A673 (cell line): ENCODE results near the gene CLDN7. TPM values are rescaled to one million over a fixed set of nuclear protein-coding genes. Genes with fewer than 3 reads are reported as not detected.

Experiments used
- BruUV-seq: library from RNA; stranded (reverse); fragments of 400-500 nt; replicated peaks from 2 replicates; lab custom pipeline; 2021; lab: Mats Ljungman, UMichigan
- CTCF ChIA-PET: fragments of 300-600 bp; sonication (Branson Sonifier 250); formaldehyde crosslinking; loops from one replicate; lab custom pipeline; 2022; ENCODE audit warnings: antibody characterized with exemption; lab: Charles Lee
- POLR2A ChIA-PET: fragments of 300-600 bp; sonication (Branson Sonifier 250); formaldehyde crosslinking; loops from one replicate; lab custom pipeline; 2022; ENCODE audit warnings: antibody characterized with exemption; ENCODE audit not compliant: low non-redundant PET; lab: Charles Lee
- DNase-seq: peaks from one replicate; pipeline ENCODE4 v3.0.0-alpha.2; 2015; ENCODE audit warnings: low spot score
- H3K27ac ChIP-seq: fragments of 200-600 bp; sonication (generic); 2 replicates; pipeline ENCODE4 v1.5.1; 2016; ENCODE audit warnings: mixed run types, low read depth, mild to moderate bottlenecking, mixed read lengths, antibody characterized with exemption, low read length; ENCODE audit not compliant: poor library complexity, severe bottlenecking
- H3K27me3 ChIP-seq: fragments of 200-600 bp; sonication (generic); replicated peaks from 2 replicates; pipeline ENCODE4 v1.6.1; 2017; ENCODE audit warnings: mixed run types, low read depth, mild to moderate bottlenecking, mixed read lengths, antibody characterized with exemption, low read length; ENCODE audit not compliant: insufficient read depth, poor library complexity
- H3K36me3 ChIP-seq: fragments of 200-600 bp; sonication (generic); 2 replicates; pipeline ENCODE4 v1.6.1; 2016; ENCODE audit warnings: mixed run types, mild to moderate bottlenecking, mixed read lengths, antibody characterized with exemption, low read length; ENCODE audit not compliant: insufficient read depth, poor library complexity, severe bottlenecking
- H3K4me1 ChIP-seq: fragments of 200-600 bp; sonication (generic); 2 replicates; pipeline ENCODE4 v1.6.1; 2017; ENCODE audit warnings: mixed run types, mild to moderate bottlenecking, mixed read lengths, antibody characterized with exemption, low read length; ENCODE audit not compliant: insufficient read depth, poor library complexity, severe bottlenecking
- H3K4me3 ChIP-seq: fragments of 200-600 bp; sonication (generic); 2 replicates; pipeline ENCODE4 v1.5.1; 2016; ENCODE audit warnings: low read depth, mixed run types, mild to moderate bottlenecking, mixed read lengths, low read length; ENCODE audit not compliant: poor library complexity, severe bottlenecking
- H3K9me3 ChIP-seq: fragments of 200-600 bp; sonication (generic); 2 replicates; pipeline ENCODE4 v1.6.1; 2016; ENCODE audit warnings: mixed run types, low read depth, mild to moderate bottlenecking, mixed read lengths, antibody characterized with exemption, low read length; ENCODE audit not compliant: poor library complexity, severe bottlenecking
- EZH2 ChIP-seq: fragments of 200-600 bp; sonication (generic); IDR thresholded peaks from 2 replicates; pipeline ENCODE4 v1.6.1; 2017; ENCODE audit warnings: borderline replicate concordance, low read depth, mild to moderate bottlenecking, mixed read lengths, antibody characterized with exemption, low read length; ENCODE audit not compliant: poor library complexity, severe bottlenecking
- intact Hi-C: fragments of 100-400 bp; cut with micrococcal nuclease; formaldehyde crosslinking; loops from one replicate; pipeline ENCODE4 v1.10.0; 2022; ENCODE audit not compliant: unreplicated experiment
- total RNA-seq: library from RNA; stranded (reverse); gene quantifications from 2 replicates; pipeline ENCODE4 v1.2.3, GENCODE V29; 2021
- TF ChIP-seq, protein P1 (sequence below): fragments of 300-800, 200-600 bp; sonication (generic); conservative IDR thresholded peaks from 2 replicates; pipeline ENCODE4 v1.5.1; 2017; ENCODE audit warnings: low read depth, mild to moderate bottlenecking, antibody characterized with exemption, low read length, moderate library complexity, mixed read lengths

CLDN7 gene
- total RNA-seq, 1 experiment from 2014 or later = not detected

- TF ChIP-seq EZH2 = no peak
- TF ChIP-seq, protein P1, sequence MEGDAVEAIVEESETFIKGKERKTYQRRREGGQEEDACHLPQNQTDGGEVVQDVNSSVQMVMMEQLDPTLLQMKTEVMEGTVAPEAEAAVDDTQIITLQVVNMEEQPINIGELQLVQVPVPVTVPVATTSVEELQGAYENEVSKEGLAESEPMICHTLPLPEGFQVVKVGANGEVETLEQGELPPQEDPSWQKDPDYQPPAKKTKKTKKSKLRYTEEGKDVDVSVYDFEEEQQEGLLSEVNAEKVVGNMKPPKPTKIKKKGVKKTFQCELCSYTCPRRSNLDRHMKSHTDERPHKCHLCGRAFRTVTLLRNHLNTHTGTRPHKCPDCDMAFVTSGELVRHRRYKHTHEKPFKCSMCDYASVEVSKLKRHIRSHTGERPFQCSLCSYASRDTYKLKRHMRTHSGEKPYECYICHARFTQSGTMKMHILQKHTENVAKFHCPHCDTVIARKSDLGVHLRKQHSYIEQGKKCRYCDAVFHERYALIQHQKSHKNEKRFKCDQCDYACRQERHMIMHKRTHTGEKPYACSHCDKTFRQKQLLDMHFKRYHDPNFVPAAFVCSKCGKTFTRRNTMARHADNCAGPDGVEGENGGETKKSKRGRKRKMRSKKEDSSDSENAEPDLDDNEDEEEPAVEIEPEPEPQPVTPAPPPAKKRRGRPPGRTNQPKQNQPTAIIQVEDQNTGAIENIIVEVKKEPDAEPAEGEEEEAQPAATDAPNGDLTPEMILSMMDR = no peak
- no TSS peak for BruUV-seq
- Histone ChIP-seq H3K4me3 (peak overlapping the region; percentile 96), H3K27ac (peak overlapping the region; percentile 95), H3K4me1 (peaks cover 44% of the 10 kb centered on the region), H3K9me3 (no peaks in the 10 kb centered on the region), H3K27me3 (no peaks in the 10 kb centered on the region), H3K36me3 (peaks cover 39% of the 10 kb centered on the region)
- intact Hi-C loops = no loop called here
- CTCF ChIA-PET = interaction anchor here (1.0 kb wide), 1 partner anchor 16 kb away, joined by 3 read pairs; no protein-coding TSS in a partner anchor
- POLR2A ChIA-PET = interaction anchor here (0.5 kb wide), 1 partner anchor 332 kb away, joined by 4 read pairs; no protein-coding TSS in a partner anchor
- DNase-seq = no peak
Measured at GRCh38 chr17:7236808-7237207, 25.5 kb downstream of the CLDN7 start.

GRCh38 chr17:7235693-7236665, 26.3 kb downstream of the CLDN7 start:
- Histone ChIP-seq H3K4me1 (peaks cover 38% of the 10 kb centered on the region), H3K9me3 (no peaks in the 10 kb centered on the region), H3K27ac (no peak overlapping the region), H3K4me3 (no peak overlapping the region), H3K27me3 (no peaks in the 10 kb centered on the region), H3K36me3 (peaks cover 36% of the 10 kb centered on the region)
- intact Hi-C loops = no loop called here
- TF ChIP-seq, protein P1 = no peak
- TF ChIP-seq EZH2 = no peak
- POLR2A ChIA-PET = no interaction called here
- CTCF ChIA-PET = interaction anchor here (1.0 kb wide), 1 partner anchor 15 kb away, joined by 3 read pairs; no protein-coding TSS in a partner anchor
- no peak for DNase-seq
- BruUV-seq = no TSS peak

DNA sequence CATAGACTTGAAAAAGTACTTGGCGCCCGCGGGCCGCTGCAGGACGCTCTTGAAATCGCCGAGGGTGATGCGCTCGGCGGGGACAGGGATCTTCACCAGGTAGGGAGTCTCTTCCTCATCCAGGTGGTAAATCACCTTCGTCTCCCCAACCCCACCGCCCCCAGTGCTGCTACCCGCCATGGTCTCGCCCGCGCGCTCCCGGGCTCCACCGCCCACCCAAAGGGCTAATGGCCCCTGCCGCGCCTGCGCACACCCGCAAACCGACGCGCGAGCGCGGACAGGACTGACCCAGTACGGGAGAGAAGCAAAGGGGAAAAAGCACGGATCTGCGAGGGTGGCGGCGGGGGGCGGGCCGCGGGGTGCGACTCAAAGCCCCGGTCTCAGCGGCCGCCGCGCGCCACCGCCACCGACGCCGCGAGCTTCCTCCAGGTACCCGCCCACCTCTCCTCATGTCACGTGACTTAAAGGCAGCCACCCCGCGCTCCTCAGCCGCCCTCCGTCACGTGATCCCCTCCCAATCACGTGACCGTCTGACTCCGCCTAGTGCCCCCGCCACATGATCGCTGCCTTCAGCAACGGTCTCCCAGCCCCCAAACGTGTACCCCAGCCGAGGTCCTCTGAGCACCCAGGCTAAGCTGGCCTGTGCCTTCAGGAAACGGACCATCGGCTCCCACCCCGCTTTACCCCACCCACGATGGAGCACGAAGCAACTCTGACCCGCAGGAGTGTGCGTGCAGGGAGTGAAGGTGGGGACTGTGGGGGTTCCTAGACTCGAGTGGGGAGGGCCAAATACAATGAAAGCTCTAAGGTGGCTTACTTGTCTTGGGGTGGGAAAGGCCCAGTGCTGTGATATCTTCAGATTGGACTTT, 28.0 kb downstream of the CLDN7 start, which contains the start of gene DVL2:
TSS of gene DVL2 (minus strand) at position 435 of the 869 bp plus-strand sequence. CDS start at position 180, 255 bp downstream.
- peaks cover 26% of the 10 kb centered on the region for H3K4me1 ChIP-seq
- peak within 1 kb of the TSS; percentile 83 for H3K27ac ChIP-seq
- intact Hi-C loops = no loop called here
- POLR2A ChIA-PET = interaction anchor here (0.6 to 1.0 kb wide), 3 partner anchors 15 to 64 kb away, joined by 3 to 6 read pairs (median 5); partner anchors contain the start of gene DLG4
- no peaks in the 10 kb centered on the region for H3K9me3 ChIP-seq
- peak within 1 kb of the TSS; percentile 78 for H3K4me3 ChIP-seq
- no peak for TF ChIP-seq EZH2
- TF ChIP-seq, protein P1 = no peak
- no peaks in the 10 kb centered on the region for H3K27me3 ChIP-seq
- BruUV-seq = TSS peak; percentile 36
- peak; percentile 97 for DNase-seq
- peaks cover 45% of the 10 kb centered on the region for H3K36me3 ChIP-seq
- CTCF ChIA-PET = interaction anchor here (0.7 to 1.1 kb wide), 2 partner anchors 15 to 62 kb away, joined by 3 read pairs; no protein-coding TSS in a partner anchor
